ENCODE data around the gene LTK.

Gene LTK

GRCh38 chr15:41490355-41490754 lies 23.3 kb downstream of the LTK start:
- Histone ChIP-seq H3K4me3 (replicated peaks; ENCODE audit: insufficient read depth, low read length) (no peak overlapping the region), H3K27ac (replicated peaks) (no peak overlapping the region), H3K27me3 (ENCODE audit: insufficient read depth, poor library complexity, severe bottlenecking) (peaks cover 28% of the 10 kb centered on the region)
- TF ChIP-seq REST (IDR thresholded peaks at IDR 0.05; ENCODE audit: insufficient replicate concordance, low read depth): no peak
- TF ChIP-seq CTCF (IDR thresholded peaks at IDR 0.05; ENCODE audit: insufficient read depth, low read length): no peak
- no peak for TF ChIP-seq POLR2AphosphoS5 (IDR thresholded peaks at IDR 0.05; ENCODE audit: low read depth)
- TF ChIP-seq GABPA (IDR thresholded peaks at IDR 0.05; ENCODE audit: low read depth): no peak
- peak in 1 of 2 experiments; percentile 83 for DNase-seq (ENCODE audit: low read depth in 1 of 2, low spot score in 1 of 2)

GRCh38 chr15:41489641-41490040 lies 24.0 kb downstream of the LTK start:
- no peak overlapping the region for H3K27ac ChIP-seq (replicated peaks)
- H3K4me3 ChIP-seq (replicated peaks; ENCODE audit: insufficient read depth, low read length): no peak overlapping the region
- DNase-seq (ENCODE audit: low read depth in 1 of 2, low spot score in 1 of 2): no peak
- peaks cover 21% of the 10 kb centered on the region for H3K27me3 ChIP-seq (ENCODE audit: insufficient read depth, poor library complexity, severe bottlenecking)
- no peak for TF ChIP-seq CTCF (IDR thresholded peaks at IDR 0.05; ENCODE audit: insufficient read depth, low read length)
- no peak for TF ChIP-seq SPI1 (IDR thresholded peaks at IDR 0.05; ENCODE audit: borderline replicate concordance, low read depth)
- no peak for TF ChIP-seq REST (IDR thresholded peaks at IDR 0.05; ENCODE audit: insufficient replicate concordance, low read depth)
- TF ChIP-seq GABPA (IDR thresholded peaks at IDR 0.05; ENCODE audit: low read depth): no peak
- TF ChIP-seq POLR2AphosphoS5 (IDR thresholded peaks at IDR 0.05; ENCODE audit: low read depth): no peak

DNA sequence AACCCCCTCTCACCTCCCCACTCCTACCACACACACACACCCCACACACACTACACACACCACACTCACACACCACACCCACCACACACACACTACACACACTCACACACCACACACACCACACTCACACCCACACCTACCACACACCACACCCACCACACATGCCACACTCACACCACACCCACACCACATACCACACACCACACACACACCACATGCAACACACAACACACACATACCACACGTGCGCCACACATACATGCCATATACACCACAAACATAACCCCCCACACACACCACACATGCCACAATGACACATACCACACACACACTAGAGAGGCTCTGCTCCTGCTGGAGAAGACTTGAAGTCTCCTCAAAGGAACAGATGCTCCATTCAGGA lies 25.8 kb downstream of the LTK start:
- H3K27me3 ChIP-seq (ENCODE audit: insufficient read depth, poor library complexity, severe bottlenecking): peaks cover 9% of the 10 kb centered on the region

More for the DNA sequence above, 25.8 kb downstream of the LTK start:
- TF ChIP-seq CTCF (IDR thresholded peaks at IDR 0.05; ENCODE audit: insufficient read depth, low read length): no peak
- TF ChIP-seq GABPA (IDR thresholded peaks at IDR 0.05; ENCODE audit: low read depth): no peak
- no peak for TF ChIP-seq REST (IDR thresholded peaks at IDR 0.05; ENCODE audit: insufficient replicate concordance, low read depth)
- TF ChIP-seq POLR2AphosphoS5 (IDR thresholded peaks at IDR 0.05; ENCODE audit: low read depth): no peak
- TF ChIP-seq SPI1 (IDR thresholded peaks at IDR 0.05; ENCODE audit: borderline replicate concordance, low read depth): no peak
- H3K27ac ChIP-seq (replicated peaks): no peak overlapping the region
- H3K4me3 ChIP-seq (replicated peaks; ENCODE audit: insufficient read depth, low read length): no peak overlapping the region
- DNase-seq (ENCODE audit: low read depth in 1 of 2, low spot score in 1 of 2): no peak
